DND-41 (cell line): ENCODE results near the gene ANKRD65.
"Not testable (repeated sequence)": the region's sequence is repeated elsewhere in the genome, so short reads cannot be mapped to it uniquely, and the experiment has no call there.

Experiments
- ATAC-seq: fragments of 200-7000 bp; cut with Tn5 transposase; 3 replicates; pipeline ENCODE4 v1.9.1; 2021; ENCODE audit warnings: low read depth; ENCODE audit not compliant: insufficient read depth
- DNase-seq: peaks from one replicate; pipeline ENCODE4 v3.0.0-alpha.2; 2020
- H2AFZ ChIP-seq: 2 replicates; pipeline ENCODE4 v1.6.0; 2012; ENCODE audit warnings: low read depth, low read length
- H3K27ac ChIP-seq: 2 replicates; pipeline ENCODE4 v1.5.1; 2012; ENCODE audit warnings: low read length, inconsistent platforms
- H3K27me3 ChIP-seq: fragments of 200-600 bp; sonication (generic); 2 replicates; pipeline ENCODE4 v1.6.0; 2012; ENCODE audit warnings: low read length, mild to moderate bottlenecking, inconsistent platforms; ENCODE audit not compliant: insufficient read depth, poor library complexity
- H3K36me3 ChIP-seq: 2 replicates; pipeline ENCODE4 v1.5.1; 2012; ENCODE audit warnings: low read length, inconsistent platforms; ENCODE audit not compliant: insufficient read depth
- H3K4me1 ChIP-seq: 2 replicates; pipeline ENCODE4 v1.5.1; 2012; ENCODE audit warnings: mild to moderate bottlenecking, low read length; ENCODE audit not compliant: insufficient read depth
- H3K4me2 ChIP-seq: 2 replicates; pipeline ENCODE4 v1.6.0; 2012; ENCODE audit warnings: mild to moderate bottlenecking, moderate library complexity, low read length, inconsistent platforms; ENCODE audit not compliant: insufficient read depth
- H3K4me3 ChIP-seq, 2 experiments: fragments of 200-600 bp in 1 of 2; shearing (Covaris generic) in 1 of 2; 2 replicates each; pipeline ENCODE4 v1.5.1; 2012 to 2016; ENCODE audit warnings: inconsistent platforms in 2 of 2, low read length in 2 of 2, mild to moderate bottlenecking in 2 of 2, low read depth in 1 of 2, moderate library complexity in 1 of 2
- H3K79me2 ChIP-seq: 2 replicates; pipeline ENCODE4 v1.6.0; 2012; ENCODE audit warnings: low read length, inconsistent platforms; ENCODE audit not compliant: insufficient read depth
- H3K9ac ChIP-seq: 2 replicates; pipeline ENCODE4 v1.6.0; 2012; ENCODE audit warnings: low read depth, mild to moderate bottlenecking, inconsistent platforms, low read length, moderate library complexity
- H3K9me3 ChIP-seq: 2 replicates; pipeline ENCODE4 v1.5.1; 2012; ENCODE audit warnings: low read length, moderate library complexity, mild to moderate bottlenecking, inconsistent platforms; ENCODE audit not compliant: insufficient read depth, severe bottlenecking
- H4K20me1 ChIP-seq: 2 replicates; pipeline ENCODE4 v1.6.0; 2012; ENCODE audit warnings: low read length; ENCODE audit not compliant: insufficient read depth
- EZH2 ChIP-seq: IDR thresholded peaks from 3 replicates; pipeline ENCODE4 v1.6.1; 2012; ENCODE audit warnings: borderline replicate concordance, low read depth, mild to moderate bottlenecking, moderate library complexity, low read length, inconsistent platforms; ENCODE audit not compliant: severe bottlenecking
- TF ChIP-seq, protein P1 (sequence below): IDR thresholded peaks from 2 replicates; pipeline ENCODE4 v1.5.1; 2012; ENCODE audit warnings: borderline replicate concordance, low read length, moderate library complexity, mild to moderate bottlenecking; ENCODE audit not compliant: poor library complexity, severe bottlenecking; ENCODE audit errors: extremely low read depth

ANKRD65 gene

DNA sequence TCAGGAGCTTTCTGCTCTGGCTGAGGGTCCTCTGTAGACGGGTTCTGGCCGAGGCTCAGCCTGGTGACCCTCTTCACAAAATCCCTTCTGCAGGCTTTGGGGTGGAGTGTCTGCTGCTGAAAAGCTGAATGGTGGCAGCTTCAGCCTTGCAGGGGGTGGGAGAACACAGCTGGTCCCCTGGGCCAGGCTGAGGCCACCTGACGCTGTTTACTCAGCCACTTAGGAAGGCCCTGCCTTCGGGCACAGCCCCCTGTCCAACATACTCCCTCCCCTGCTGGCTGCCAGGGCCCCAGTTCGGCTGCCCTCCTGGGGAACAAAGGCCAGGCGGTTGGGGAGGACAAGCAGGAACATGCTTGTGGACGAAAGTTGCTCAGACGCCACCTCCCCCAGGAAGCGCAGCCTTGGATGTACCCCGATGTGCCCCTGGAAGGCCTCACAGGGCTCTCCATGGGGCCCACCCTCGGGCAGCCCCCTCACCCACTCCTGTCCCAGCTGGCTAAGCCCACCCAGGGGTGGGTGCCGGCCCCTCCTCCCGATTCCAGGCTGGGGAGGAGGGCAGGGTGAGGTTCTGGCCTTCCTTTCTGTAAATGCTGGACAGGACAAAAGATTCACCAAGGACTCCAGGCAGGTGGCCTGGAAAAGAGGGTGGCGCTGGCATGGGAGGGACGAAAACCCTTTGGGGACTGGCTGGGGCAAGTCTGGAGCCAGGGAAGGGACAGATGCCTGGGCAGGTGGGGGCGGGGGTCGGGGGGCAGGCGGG lies at the start of gene ANKRD65:
ANKRD65 (minus strand) TSS at position 130 of the 760 bp plus-strand sequence. CDS start 271 bp downstream, outside the sequence.
- Histone ChIP-seq H3K4me1 (no peaks in the 10 kb centered on the region), H3K9me3 (no peaks in the 10 kb centered on the region), H3K9ac (no peak within 1 kb of the TSS), H3K27me3 (no peaks in the 10 kb centered on the region), H2AFZ (no peak within 1 kb of the TSS), H3K4me3 (no peak within 1 kb of the TSS), H3K36me3 (no peaks in the 10 kb centered on the region), H3K79me2 (no peaks in the 10 kb centered on the region), H3K27ac (no peak within 1 kb of the TSS), H4K20me1 (no peaks in the 10 kb centered on the region), H3K4me2 (no peak within 1 kb of the TSS)
- TF ChIP-seq, protein P1, sequence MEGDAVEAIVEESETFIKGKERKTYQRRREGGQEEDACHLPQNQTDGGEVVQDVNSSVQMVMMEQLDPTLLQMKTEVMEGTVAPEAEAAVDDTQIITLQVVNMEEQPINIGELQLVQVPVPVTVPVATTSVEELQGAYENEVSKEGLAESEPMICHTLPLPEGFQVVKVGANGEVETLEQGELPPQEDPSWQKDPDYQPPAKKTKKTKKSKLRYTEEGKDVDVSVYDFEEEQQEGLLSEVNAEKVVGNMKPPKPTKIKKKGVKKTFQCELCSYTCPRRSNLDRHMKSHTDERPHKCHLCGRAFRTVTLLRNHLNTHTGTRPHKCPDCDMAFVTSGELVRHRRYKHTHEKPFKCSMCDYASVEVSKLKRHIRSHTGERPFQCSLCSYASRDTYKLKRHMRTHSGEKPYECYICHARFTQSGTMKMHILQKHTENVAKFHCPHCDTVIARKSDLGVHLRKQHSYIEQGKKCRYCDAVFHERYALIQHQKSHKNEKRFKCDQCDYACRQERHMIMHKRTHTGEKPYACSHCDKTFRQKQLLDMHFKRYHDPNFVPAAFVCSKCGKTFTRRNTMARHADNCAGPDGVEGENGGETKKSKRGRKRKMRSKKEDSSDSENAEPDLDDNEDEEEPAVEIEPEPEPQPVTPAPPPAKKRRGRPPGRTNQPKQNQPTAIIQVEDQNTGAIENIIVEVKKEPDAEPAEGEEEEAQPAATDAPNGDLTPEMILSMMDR: no peak
- no peak for TF ChIP-seq EZH2
- ATAC-seq: no peak
- no peak for DNase-seq

DNA sequence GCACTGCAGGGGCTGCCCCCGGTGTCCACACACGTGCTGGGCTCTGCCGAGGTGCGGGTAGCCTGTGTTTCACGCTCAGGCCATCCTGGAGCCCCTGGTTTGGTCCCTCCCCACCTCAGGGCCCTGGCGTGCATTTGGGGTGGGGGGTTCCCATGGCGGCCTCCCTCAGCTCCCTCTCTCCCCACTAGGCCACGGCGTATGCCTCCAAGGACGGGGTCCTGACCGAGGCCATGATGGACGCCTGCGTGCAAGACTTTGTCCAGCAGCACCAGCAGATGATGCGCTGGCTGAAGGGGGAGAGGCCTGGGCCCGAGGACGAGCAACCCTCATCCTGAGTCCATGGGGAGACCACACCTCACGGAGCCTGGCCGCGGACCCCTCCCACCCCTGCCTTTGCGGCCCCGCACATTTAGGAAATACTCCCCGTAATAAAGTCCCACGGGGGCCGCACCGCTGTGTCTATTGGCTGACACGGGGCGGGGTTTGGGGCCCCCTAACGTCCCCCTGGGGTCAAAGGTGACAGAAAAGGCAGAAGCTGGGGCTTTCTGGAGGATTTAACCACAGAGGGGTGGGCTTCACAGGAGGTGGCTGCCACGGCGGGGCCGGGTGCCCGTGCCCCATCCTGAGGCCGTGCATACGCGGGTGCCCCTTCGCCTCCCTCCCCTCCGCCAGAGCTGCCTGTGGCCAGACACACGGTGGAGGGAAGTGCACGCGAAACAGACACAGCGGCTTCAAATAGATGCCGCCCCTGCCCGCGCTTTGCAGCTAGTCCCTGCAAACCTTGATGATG lies 47.3 kb upstream of the ANKRD65 start:
- H2AFZ ChIP-seq, H3K9me3 ChIP-seq, H4K20me1 ChIP-seq, ATAC-seq, H3K27ac ChIP-seq, H3K36me3 ChIP-seq, DNase-seq, H3K9ac ChIP-seq, H3K27me3 ChIP-seq, H3K4me3 ChIP-seq, H3K4me2 ChIP-seq: not testable (repeated sequence)
- Histone ChIP-seq H3K79me2 (peaks cover 26% of the 10 kb centered on the region), H3K4me1 (peaks cover 23% of the 10 kb centered on the region)

DNA sequence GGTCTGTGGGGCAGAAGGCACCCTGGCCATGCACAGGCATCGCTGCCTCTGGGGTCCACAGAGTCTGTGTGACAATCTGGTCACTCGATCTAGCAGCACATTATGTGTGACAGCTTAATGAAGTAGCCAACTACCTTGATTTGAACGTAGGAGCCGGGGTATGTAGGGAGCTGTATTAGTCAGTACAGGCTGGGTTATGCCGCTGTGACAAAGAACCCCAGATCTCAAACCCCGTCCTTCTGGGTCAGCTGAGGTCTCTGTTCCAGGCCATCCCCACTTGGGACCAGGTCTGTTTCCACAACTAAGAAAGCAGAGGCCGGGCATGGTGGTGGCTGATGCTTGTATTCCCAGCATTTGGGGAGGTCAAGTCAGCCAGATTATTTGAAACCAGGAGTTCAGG lies 42.2 kb upstream of the ANKRD65 start:
- DNase-seq: no peak
- Histone ChIP-seq H3K9me3 (no peaks in the 10 kb centered on the region), H3K79me2 (no peaks in the 10 kb centered on the region), H3K27me3 (no peaks in the 10 kb centered on the region), H4K20me1 (no peaks in the 10 kb centered on the region), H3K36me3 (no peaks in the 10 kb centered on the region), H3K4me1 (no peaks in the 10 kb centered on the region), H3K27ac (no peak overlapping the region), H3K4me2 (no peak overlapping the region), H3K4me3 (no peak overlapping the region), H3K9ac (no peak overlapping the region), H2AFZ (no peak overlapping the region)
- ATAC-seq: no peak
- TF ChIP-seq, protein P1: no peak
- no peak for TF ChIP-seq EZH2

DNA sequence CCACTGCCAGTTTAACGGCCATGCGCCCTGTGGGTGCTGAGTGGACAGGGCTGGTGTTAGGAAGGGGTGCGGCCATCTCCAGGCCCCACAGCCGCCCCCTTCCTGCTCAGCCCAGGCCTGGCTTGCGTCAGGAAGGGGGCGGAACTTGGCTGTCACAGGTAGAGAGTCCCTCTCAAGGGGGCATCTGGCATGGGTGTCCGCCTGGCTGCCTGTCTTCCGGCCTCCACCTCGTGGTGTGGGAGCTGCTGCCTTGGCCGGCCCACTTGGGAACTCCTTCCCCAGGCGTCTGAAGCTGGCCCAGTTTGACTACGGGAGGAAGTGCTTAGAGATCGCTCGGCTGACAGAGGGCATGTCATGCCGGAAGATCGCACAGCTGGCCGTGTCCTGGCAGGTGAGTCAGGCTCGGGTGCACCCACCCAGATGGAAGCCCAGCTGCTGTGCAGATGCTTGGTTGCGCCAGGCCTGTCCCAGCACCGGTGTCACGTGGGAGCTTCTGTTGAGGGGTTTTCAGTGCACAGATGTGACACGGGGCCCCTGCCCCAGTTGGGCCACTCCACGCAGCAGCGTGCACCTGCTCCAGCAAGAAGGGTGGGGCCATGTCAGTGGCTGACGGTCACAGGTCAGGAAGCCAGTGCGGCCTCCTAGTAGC lies 41.4 kb upstream of the ANKRD65 start:
- Histone ChIP-seq H3K9me3 (no peaks in the 10 kb centered on the region), H3K4me1 (no peaks in the 10 kb centered on the region), H3K9ac (no peak overlapping the region), H3K79me2 (no peaks in the 10 kb centered on the region), H4K20me1 (no peaks in the 10 kb centered on the region), H3K36me3 (no peaks in the 10 kb centered on the region), H3K27me3 (no peaks in the 10 kb centered on the region), H3K4me3 (no peak overlapping the region), H3K4me2 (no peak overlapping the region), H3K27ac (no peak overlapping the region), H2AFZ (no peak overlapping the region)
- ATAC-seq (no peak), DNase-seq (no peak)
- TF ChIP-seq EZH2: no peak
- TF ChIP-seq, protein P1: no peak
